Stomach (tissue), 9 donors: ENCODE measurements around the gene GRAP. TPM values are rescaled to one million over a fixed set of nuclear protein-coding genes. Genes with fewer than 3 reads are reported as not detected.
"Not testable (repeated sequence)": the region's sequence is repeated elsewhere in the genome, so short reads cannot be mapped to it uniquely, and the experiment has no call there.

Source experiments
- DNase-seq, 2 donors: peaks; one replicate each; pipeline versions ENCODE4 v3.0.0 to v3.0.0-alpha.2; 2013 to 2019
- H3K27ac ChIP-seq, 5 donors: fragments of 200-600 bp in 4 of 5; sonication (generic) in 4 of 5; one replicate each; pipeline ENCODE4 v1.5.1; 2013 to 2019; ENCODE audit warnings: mild to moderate bottlenecking in 1 of 5, moderate library complexity in 1 of 5
- H3K27me3 ChIP-seq, 3 donors: fragments of 200-600 bp; sonication (generic); one replicate each; pipeline ENCODE4 v1.5.1; 2017 to 2019; ENCODE audit warnings: mixed run types in 1 of 3
- H3K36me3 ChIP-seq, 4 donors: fragments of 200-600 bp; sonication (generic); 1 replicate in 3 of 4; 2 replicates in 1 of 4; pipeline ENCODE4 v1.5.1; 2016 to 2019
- H3K4me1 ChIP-seq, 4 donors: fragments of 200-600 bp; sonication (generic); one replicate each; pipeline ENCODE4 v1.5.1; 2016 to 2019
- H3K4me3 ChIP-seq, 4 donors: fragments of 200-600 bp; sonication (generic) in 3 of 4; one replicate each; pipeline ENCODE4 v1.5.1; 2016 to 2019; ENCODE audit warnings: mild to moderate bottlenecking in 1 of 4
- H3K9me3 ChIP-seq, 4 donors: fragments of 200-600 bp; sonication (generic); one replicate each; pipeline ENCODE4 v1.5.1; 2016 to 2019
- POLR2A ChIP-seq, 4 donors: fragments of 450-650 bp; IDR thresholded peaks; one replicate each; pipeline ENCODE4 v1.6.1; 2016; ENCODE audit warnings: antibody characterized with exemption in 4 of 4, control low read depth in 2 of 4, mild to moderate bottlenecking in 1 of 4, moderate library complexity in 1 of 4
- POLR2AphosphoS5 ChIP-seq, 3 donors: sonication (generic); formaldehyde crosslinking; IDR thresholded peaks; one replicate each; pipeline ENCODE4 v1.6.1; 2016; ENCODE audit warnings: antibody characterized with exemption in 3 of 3
- WGBS, 5 donors: extraction: QIAGEN DNeasy Blood & Tissue Kit in 3 of 5; methylation state at CpG; one replicate each; pipeline versions ENCODE4 v1.1.5 to v1.1.7; 2013 to 2018; 5-methylcytosine and 5-hydroxymethylcytosine counted together
- intact Hi-C: fragments of 100-400 bp; cut with DNase I; formaldehyde crosslinking; loops from one replicate; pipeline ENCODE4 v1.15.1; 2023; ENCODE audit warnings: low total_unique reads
- polyA plus RNA-seq, 3 donors: library from polyadenylated mRNA; stranded (reverse); fragments of 200-250 nt; gene quantifications; one replicate each; pipeline ENCODE4 v1.2.3, GENCODE V29; 2013
- total RNA-seq, 5 donors: library from RNA; depleted of rRNA; stranded (reverse); fragments of >200 nt; gene quantifications; one replicate each; pipeline versions ENCODE4 v1.1.0 to v1.2.3, GENCODE V29; 2014 to 2016
- donor health status: healthy with polysubstance abuse.
- donor health status: Bipolar disorder and iron deficiency.
- donor health status: healthy.

The GRAP gene
- total and polyA plus RNA-seq, 8 donors, result 0.87 to 92.2 (median 2.9) TPM

GRCh38 chr17:19064378-19064777 is 17.6 kb upstream of the GRAP start:
- H3K27me3 ChIP-seq, H3K4me1 ChIP-seq, H3K9me3 ChIP-seq, intact Hi-C loops, H3K36me3 ChIP-seq: not testable (repeated sequence)
- H3K4me3 ChIP-seq, result peak overlapping the region in 1 of 4 donors; percentile 29
- WGBS, 5 donors, result 0 to 3% (median 3%) methylated on average over 7 to 9 of the region's 17 CpGs; no CpG with 5 or more reads in 2 of the 5 donors
- peak overlapping the region in 1 of 5 donors; percentile 77 for H3K27ac ChIP-seq
- peak in 1 of 2 donors; percentile 37 for DNase-seq

- H3K27me3 ChIP-seq, H3K9me3 ChIP-seq, H3K4me3 ChIP-seq, intact Hi-C loops, H3K4me1 ChIP-seq, H3K36me3 ChIP-seq: not testable (repeated sequence)
- DNase-seq, result peak in 1 of 2 donors; percentile 60
- peak overlapping the region in 3 of 5 donors; percentile 32 to 83 (median 79) for H3K27ac ChIP-seq
- WGBS, 5 donors, result 0 to 2% (median 0%) methylated on average over 6 to 23 of the region's 44 CpGs
- TF ChIP-seq POLR2A (IDR thresholded peaks at IDR 0.05) (peak in 1 of 4 donors; percentile 94), POLR2AphosphoS5 (IDR thresholded peaks at IDR 0.05) (peak in 2 of 3 donors; percentile 64 to 99)
Measured at GRCh38 chr17:19063326-19063956, 16.7 kb upstream of the GRAP start.

GRCh38 chr17:19062718-19063325 is 16.1 kb upstream of the GRAP start:
- H3K27me3 ChIP-seq, H3K4me3 ChIP-seq, DNase-seq, intact Hi-C loops, H3K27ac ChIP-seq, H3K9me3 ChIP-seq, H3K4me1 ChIP-seq, H3K36me3 ChIP-seq: not testable (repeated sequence)
- WGBS, 5 donors, result no CpG with 5 or more reads among the region's 20 CpGs

GRCh38 chr17:19062009-19062717 is 15.4 kb upstream of the GRAP start:
- intact Hi-C loops, H3K9me3 ChIP-seq, H3K4me3 ChIP-seq, H3K36me3 ChIP-seq, H3K27me3 ChIP-seq, H3K4me1 ChIP-seq: not testable (repeated sequence)
- WGBS, 5 donors, result 0 to 1% (median 0%) methylated on average over 15 to 27 of the region's 51 CpGs; no CpG with 5 or more reads in 1 of the 5 donors
- DNase-seq, result peak in 1 of 2 donors; percentile 73
- peak overlapping the region in 1 of 5 donors; percentile 73 for H3K27ac ChIP-seq

GRCh38 chr17:19055447-19055846 is 8.7 kb upstream of the GRAP start:
- H3K4me1 ChIP-seq, H3K4me3 ChIP-seq, DNase-seq, H3K9me3 ChIP-seq, H3K36me3 ChIP-seq, intact Hi-C loops, H3K27ac ChIP-seq, H3K27me3 ChIP-seq: not testable (repeated sequence)
- no CpG with 5 or more reads among the region's 12 CpGs for WGBS, 5 donors

- intact Hi-C loops, H3K27me3 ChIP-seq, H3K4me3 ChIP-seq, H3K36me3 ChIP-seq, H3K9me3 ChIP-seq, H3K4me1 ChIP-seq, DNase-seq, H3K27ac ChIP-seq: not testable (repeated sequence)
- 80 to 92% (median 90%) methylated on average over 2 to 4 of the region's 7 CpGs; no CpG with 5 or more reads in 2 of the 5 donors for WGBS, 5 donors
Measured at GRCh38 chr17:19048826-19049225, 2.1 kb upstream of the GRAP start.

GRCh38 chr17:19047510-19047909 is 753 bp upstream of the GRAP start:
- H3K4me3 ChIP-seq, H3K27ac ChIP-seq, H3K4me1 ChIP-seq, DNase-seq, H3K27me3 ChIP-seq, H3K36me3 ChIP-seq, intact Hi-C loops, H3K9me3 ChIP-seq: not testable (repeated sequence)
- WGBS, 5 donors, result 88 to 97% (median 93%) methylated on average over 5 of the region's 7 CpGs

- intact Hi-C loops, H3K27me3 ChIP-seq, H3K27ac ChIP-seq, DNase-seq, H3K9me3 ChIP-seq, H3K4me3 ChIP-seq, H3K4me1 ChIP-seq, H3K36me3 ChIP-seq: not testable (repeated sequence)
- no CpG with 5 or more reads among the region's 9 CpGs for WGBS, 5 donors
Measured at GRCh38 chr17:19044643-19045042, 2.1 kb downstream of the GRAP start.

- DNase-seq, H3K27ac ChIP-seq, H3K4me1 ChIP-seq, intact Hi-C loops, H3K9me3 ChIP-seq, H3K4me3 ChIP-seq, H3K27me3 ChIP-seq, H3K36me3 ChIP-seq: not testable (repeated sequence)
- WGBS, 5 donors, result no CpG with 5 or more reads among the region's 8 CpGs
Measured at GRCh38 chr17:19043032-19043431, 3.7 kb downstream of the GRAP start.

- H3K4me3 ChIP-seq, intact Hi-C loops: not testable (repeated sequence)
- no CpG with 5 or more reads among the region's 14 CpGs for WGBS, 5 donors
Measured at GRCh38 chr17:19042369-19042768, 4.4 kb downstream of the GRAP start.

GRCh38 chr17:19041871-19042270 is 4.9 kb downstream of the GRAP start:
- H3K36me3 ChIP-seq, H3K4me3 ChIP-seq, H3K4me1 ChIP-seq, H3K27ac ChIP-seq, H3K27me3 ChIP-seq, intact Hi-C loops, DNase-seq, H3K9me3 ChIP-seq: not testable (repeated sequence)
- WGBS, 5 donors, result 40 to 100% (median 90%) methylated on average over 1 to 3 of the region's 10 CpGs; no CpG with 5 or more reads in 2 of the 5 donors

More at GRCh38 chr17:19042369-19042768, 4.4 kb downstream of the GRAP start:
- H3K27ac ChIP-seq, H3K36me3 ChIP-seq, DNase-seq, H3K27me3 ChIP-seq, H3K4me1 ChIP-seq, H3K9me3 ChIP-seq: not testable (repeated sequence)
